Measurements from ENCODE around the gene SYNM. TPM values are rescaled to one million over a fixed set of nuclear protein-coding genes. Genes with fewer than 3 reads are reported as not detected.

Gene SYNM
- total RNA-seq, 1 donor from 2014 or later, result 378 TPM

- intact Hi-C loops (cut with micrococcal nuclease), result loop anchor here (5.0 to 10.0 kb wide), 2 partner anchors 559 to 632 kb away; no protein-coding TSS in a partner anchor
- no peaks in the 10 kb centered on the region for H3K36me3 ChIP-seq
- TF ChIP-seq, protein P1, sequence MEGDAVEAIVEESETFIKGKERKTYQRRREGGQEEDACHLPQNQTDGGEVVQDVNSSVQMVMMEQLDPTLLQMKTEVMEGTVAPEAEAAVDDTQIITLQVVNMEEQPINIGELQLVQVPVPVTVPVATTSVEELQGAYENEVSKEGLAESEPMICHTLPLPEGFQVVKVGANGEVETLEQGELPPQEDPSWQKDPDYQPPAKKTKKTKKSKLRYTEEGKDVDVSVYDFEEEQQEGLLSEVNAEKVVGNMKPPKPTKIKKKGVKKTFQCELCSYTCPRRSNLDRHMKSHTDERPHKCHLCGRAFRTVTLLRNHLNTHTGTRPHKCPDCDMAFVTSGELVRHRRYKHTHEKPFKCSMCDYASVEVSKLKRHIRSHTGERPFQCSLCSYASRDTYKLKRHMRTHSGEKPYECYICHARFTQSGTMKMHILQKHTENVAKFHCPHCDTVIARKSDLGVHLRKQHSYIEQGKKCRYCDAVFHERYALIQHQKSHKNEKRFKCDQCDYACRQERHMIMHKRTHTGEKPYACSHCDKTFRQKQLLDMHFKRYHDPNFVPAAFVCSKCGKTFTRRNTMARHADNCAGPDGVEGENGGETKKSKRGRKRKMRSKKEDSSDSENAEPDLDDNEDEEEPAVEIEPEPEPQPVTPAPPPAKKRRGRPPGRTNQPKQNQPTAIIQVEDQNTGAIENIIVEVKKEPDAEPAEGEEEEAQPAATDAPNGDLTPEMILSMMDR (IDR thresholded peaks at IDR 0.05; ENCODE audit: borderline replicate concordance), result peak; percentile 92
- no peaks in the 10 kb centered on the region for H3K27me3 ChIP-seq (ENCODE audit: low read depth)
- H3K9me3 ChIP-seq (replicated peaks), result no peaks in the 10 kb centered on the region
- H3K4me3 ChIP-seq, result peak overlapping the region; percentile 57
- no peaks in the 10 kb centered on the region for H3K4me1 ChIP-seq
- H3K27ac ChIP-seq (replicated peaks), result peak overlapping the region; percentile 37
- peak; percentile 25 for DNase-seq
Observed at GRCh38 chr15:99076555-99077308, 28.1 kb upstream of the SYNM start.

- Histone ChIP-seq H3K27me3 (ENCODE audit: low read depth) (no peaks in the 10 kb centered on the region), H3K36me3 (no peaks in the 10 kb centered on the region), H3K4me3 (no peak overlapping the region), H3K9me3 (replicated peaks) (peaks cover 10% of the 10 kb centered on the region), H3K27ac (replicated peaks) (no peak overlapping the region), H3K4me1 (no peaks in the 10 kb centered on the region)
- intact Hi-C loops (cut with micrococcal nuclease), result no loop called here
- no peak for DNase-seq
- TF ChIP-seq, protein P1 (IDR thresholded peaks at IDR 0.05; ENCODE audit: borderline replicate concordance), result no peak
Observed at GRCh38 chr15:99082798-99083197, 22.1 kb upstream of the SYNM start.

DNA sequence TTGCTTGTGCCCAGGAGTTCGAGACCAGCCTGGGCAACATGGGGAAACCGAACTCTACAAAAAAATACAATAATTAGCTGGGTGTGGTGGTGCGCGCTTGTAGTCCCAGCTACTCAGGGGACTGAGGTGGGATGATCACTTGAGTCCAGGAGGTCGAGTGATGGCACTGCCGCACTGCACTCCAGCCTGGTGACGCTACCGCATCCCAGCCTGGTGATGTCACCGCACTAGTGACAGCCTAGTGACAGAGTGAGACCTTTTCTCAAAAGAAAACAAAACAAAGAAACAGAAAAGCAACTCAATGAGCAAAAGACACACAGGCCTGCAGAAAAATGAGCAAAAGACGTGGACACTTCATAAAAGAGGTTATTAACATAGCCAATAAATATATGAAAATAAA, 19.9 kb upstream of the SYNM start:
- Histone ChIP-seq H3K4me1 (no peaks in the 10 kb centered on the region), H3K4me3 (no peak overlapping the region), H3K27ac (replicated peaks) (no peak overlapping the region), H3K9me3 (replicated peaks) (peaks cover 10% of the 10 kb centered on the region), H3K27me3 (ENCODE audit: low read depth) (no peaks in the 10 kb centered on the region), H3K36me3 (no peaks in the 10 kb centered on the region)
- TF ChIP-seq, protein P1 (IDR thresholded peaks at IDR 0.05; ENCODE audit: borderline replicate concordance), result no peak
- intact Hi-C loops (cut with micrococcal nuclease), result no loop called here
- no peak for DNase-seq

DNA sequence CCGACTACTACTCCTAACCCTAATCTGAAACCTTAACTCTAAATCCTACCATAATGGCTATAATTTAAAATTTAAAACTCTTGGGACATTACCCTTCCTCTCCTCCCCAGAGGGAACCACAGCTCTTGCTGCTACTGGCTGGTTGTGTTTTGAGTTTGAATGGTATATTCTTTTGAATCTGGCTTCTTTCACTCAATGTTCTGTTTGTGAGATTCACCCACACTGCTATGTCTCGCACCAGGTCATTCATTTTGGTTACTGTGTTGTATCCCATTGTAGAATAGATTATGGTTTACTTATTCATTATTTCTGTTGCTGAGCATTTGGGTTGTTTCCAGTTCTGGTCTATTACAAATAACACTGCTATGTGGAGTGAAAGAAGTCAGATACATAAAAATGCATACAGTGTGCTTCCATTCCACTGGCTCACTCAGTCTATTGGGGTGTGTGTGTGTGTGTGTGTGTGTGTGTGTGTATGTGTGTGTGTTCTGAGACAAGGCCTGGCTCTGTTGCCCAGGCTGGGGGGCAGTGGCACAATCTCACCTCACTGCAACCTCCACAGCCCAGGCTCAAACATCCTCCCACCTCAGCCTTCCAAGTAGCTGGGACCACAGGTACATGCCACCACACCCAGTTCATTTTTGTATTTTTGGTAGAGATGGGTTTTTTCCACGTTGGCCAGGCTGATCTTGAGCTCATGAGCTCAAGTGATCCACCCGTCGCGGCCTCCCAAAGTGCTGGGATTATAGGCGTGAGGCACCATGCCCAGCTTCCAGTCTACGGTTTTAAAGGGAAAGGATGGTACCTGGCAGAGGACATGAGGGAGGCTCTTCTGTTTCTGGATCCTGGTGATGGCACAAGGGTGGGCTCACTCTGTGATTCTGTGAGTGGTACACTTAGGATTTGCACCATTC, 19.2 kb upstream of the SYNM start:
- TF ChIP-seq, protein P1 (IDR thresholded peaks at IDR 0.05; ENCODE audit: borderline replicate concordance), result no peak
- intact Hi-C loops (cut with micrococcal nuclease), result no loop called here
- no peaks in the 10 kb centered on the region for H3K36me3 ChIP-seq
- no peaks in the 10 kb centered on the region for H3K27me3 ChIP-seq (ENCODE audit: low read depth)
- DNase-seq, result no peak
- no peaks in the 10 kb centered on the region for H3K4me1 ChIP-seq
- H3K9me3 ChIP-seq (replicated peaks), result peaks cover 10% of the 10 kb centered on the region
- no peak overlapping the region for H3K4me3 ChIP-seq
- H3K27ac ChIP-seq (replicated peaks), result no peak overlapping the region

GRCh38 chr15:99086327-99086667, 18.6 kb upstream of the SYNM start:
- DNase-seq, result no peak
- Histone ChIP-seq H3K9me3 (replicated peaks) (peaks cover 10% of the 10 kb centered on the region), H3K36me3 (no peaks in the 10 kb centered on the region), H3K27me3 (ENCODE audit: low read depth) (no peaks in the 10 kb centered on the region), H3K27ac (replicated peaks) (no peak overlapping the region), H3K4me3 (no peak overlapping the region), H3K4me1 (no peaks in the 10 kb centered on the region)
- intact Hi-C loops (cut with micrococcal nuclease), result no loop called here
- TF ChIP-seq, protein P1 (IDR thresholded peaks at IDR 0.05; ENCODE audit: borderline replicate concordance), result no peak
